Ovary (tissue), 3 donors: ENCODE data around the gene PPP6R1.

Experiments used
- POLR2A ChIP-seq: fragments of 450-650 bp; IDR thresholded peaks from one replicate; pipeline ENCODE4 v1.6.1; 2017; ENCODE audit warnings: antibody characterized with exemption, mild to moderate bottlenecking, moderate library complexity
- TF ChIP-seq, protein P1 (sequence below), 3 donors: fragments of 450-650 bp in 2 of 3; fragments of 200-600 bp in 1 of 3; IDR thresholded peaks; one replicate each; pipeline versions ENCODE4 v1.5.1 to v1.8.0; 2016 to 2022; ENCODE audit warnings: antibody characterized with exemption in 3 of 3, mild to moderate bottlenecking in 1 of 3
- donor health status: DM: no; HTN: no; CAD: no.

DNA sequence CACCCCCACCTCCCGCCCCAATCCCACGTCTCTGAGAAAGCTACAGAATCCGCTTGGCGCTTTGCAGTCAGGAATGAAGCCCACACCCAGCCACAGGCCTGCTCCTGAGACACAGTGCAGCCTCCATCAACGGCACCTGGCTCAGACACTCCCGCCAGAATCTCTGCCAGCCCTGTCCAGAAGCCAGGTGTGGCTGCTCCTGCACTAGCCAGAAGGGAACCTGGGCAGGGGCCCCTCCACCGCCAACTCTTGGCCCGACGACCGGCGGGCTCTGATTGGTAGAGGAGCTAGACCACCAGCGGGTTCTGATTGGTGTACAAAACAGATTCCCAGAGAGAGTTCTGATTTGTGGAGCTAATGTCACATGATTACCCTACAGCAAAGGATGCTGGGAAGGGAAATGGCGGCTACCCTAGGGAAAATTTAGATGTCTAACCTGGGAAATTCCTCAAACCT is 2.9 kb upstream of the PPP6R1 start:
- TF ChIP-seq, protein P1, sequence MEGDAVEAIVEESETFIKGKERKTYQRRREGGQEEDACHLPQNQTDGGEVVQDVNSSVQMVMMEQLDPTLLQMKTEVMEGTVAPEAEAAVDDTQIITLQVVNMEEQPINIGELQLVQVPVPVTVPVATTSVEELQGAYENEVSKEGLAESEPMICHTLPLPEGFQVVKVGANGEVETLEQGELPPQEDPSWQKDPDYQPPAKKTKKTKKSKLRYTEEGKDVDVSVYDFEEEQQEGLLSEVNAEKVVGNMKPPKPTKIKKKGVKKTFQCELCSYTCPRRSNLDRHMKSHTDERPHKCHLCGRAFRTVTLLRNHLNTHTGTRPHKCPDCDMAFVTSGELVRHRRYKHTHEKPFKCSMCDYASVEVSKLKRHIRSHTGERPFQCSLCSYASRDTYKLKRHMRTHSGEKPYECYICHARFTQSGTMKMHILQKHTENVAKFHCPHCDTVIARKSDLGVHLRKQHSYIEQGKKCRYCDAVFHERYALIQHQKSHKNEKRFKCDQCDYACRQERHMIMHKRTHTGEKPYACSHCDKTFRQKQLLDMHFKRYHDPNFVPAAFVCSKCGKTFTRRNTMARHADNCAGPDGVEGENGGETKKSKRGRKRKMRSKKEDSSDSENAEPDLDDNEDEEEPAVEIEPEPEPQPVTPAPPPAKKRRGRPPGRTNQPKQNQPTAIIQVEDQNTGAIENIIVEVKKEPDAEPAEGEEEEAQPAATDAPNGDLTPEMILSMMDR (IDR thresholded peaks at IDR 0.05) = no peak
- TF ChIP-seq POLR2A = no peak
